Mesendoderm (in vitro differentiated cells): ENCODE measurements around the gene ARHGAP44.

Source experiments
- DNase-seq: peaks from one replicate; pipeline ENCODE4 v3.0.0; 2013
- H2AK5ac ChIP-seq: 2 replicates; pipeline ENCODE4 v1.6.1; 2013; ENCODE audit warnings: low read length, inconsistent platforms
- H2BK120ac ChIP-seq: 2 replicates; pipeline ENCODE4 v1.6.1; 2013; ENCODE audit warnings: low read depth, mild to moderate bottlenecking, low read length, moderate library complexity, mixed read lengths
- H2BK15ac ChIP-seq: replicated peaks from 2 replicates; pipeline ENCODE4 v1.6.1; 2013; ENCODE audit warnings: low read depth, mild to moderate bottlenecking, moderate library complexity
- H2BK5ac ChIP-seq: 2 replicates; pipeline ENCODE4 v1.6.1; 2013; ENCODE audit warnings: low read length, inconsistent platforms
- H3K18ac ChIP-seq: 2 replicates; pipeline ENCODE4 v1.6.1; 2013; ENCODE audit warnings: mild to moderate bottlenecking, low read length, mixed read lengths
- H3K23ac ChIP-seq: one replicate; pipeline ENCODE4 v1.6.1; 2013; ENCODE audit warnings: low read length
- H3K27ac ChIP-seq: 2 replicates; pipeline ENCODE4 v1.5.1; 2013; ENCODE audit warnings: low read depth, mild to moderate bottlenecking, inconsistent platforms, low read length, moderate library complexity
- H3K27me3 ChIP-seq: 2 replicates; pipeline ENCODE4 v1.6.1; 2013; ENCODE audit warnings: low read length, control low read depth, mild to moderate bottlenecking, inconsistent platforms; ENCODE audit not compliant: insufficient read depth, poor library complexity
- H3K36me3 ChIP-seq: 2 replicates; pipeline ENCODE4 v1.6.1; 2013; ENCODE audit warnings: low read length, inconsistent platforms; ENCODE audit not compliant: control insufficient read depth, insufficient read depth
- H3K4ac ChIP-seq: one replicate; pipeline ENCODE4 v1.6.1; 2013; ENCODE audit warnings: low read depth, mild to moderate bottlenecking, low read length, moderate library complexity
- H3K4me1 ChIP-seq: 2 replicates; pipeline ENCODE4 v1.6.1; 2013; ENCODE audit warnings: low read depth, low read length, inconsistent platforms; ENCODE audit not compliant: control insufficient read depth
- H3K4me2 ChIP-seq: 2 replicates; pipeline ENCODE4 v1.6.1; 2013; ENCODE audit warnings: low read length
- H3K4me3 ChIP-seq: 2 replicates; pipeline ENCODE4 v1.5.1; 2013; ENCODE audit warnings: mild to moderate bottlenecking, low read length
- H3K56ac ChIP-seq: one replicate; pipeline ENCODE4 v1.6.1; 2013; ENCODE audit warnings: low read length
- H3K79me1 ChIP-seq: 2 replicates; pipeline ENCODE4 v1.6.1; 2013; ENCODE audit warnings: low read length, inconsistent platforms
- H3K79me2 ChIP-seq: 2 replicates; pipeline ENCODE4 v1.6.1; 2013; ENCODE audit warnings: mild to moderate bottlenecking, low read length; ENCODE audit not compliant: control insufficient read depth, insufficient read depth
- H3K9ac ChIP-seq: 2 replicates; pipeline ENCODE4 v1.6.1; 2013; ENCODE audit warnings: low read length, inconsistent platforms
- H4K5ac ChIP-seq: one replicate; pipeline ENCODE4 v1.6.1; 2013; ENCODE audit warnings: low read length
- H4K8ac ChIP-seq: one replicate; pipeline ENCODE4 v1.6.1; 2013; ENCODE audit warnings: low read depth, mild to moderate bottlenecking, control low read depth, low read length, moderate library complexity
- WGBS: extraction: QIAGEN DNeasy Blood & Tissue Kit; methylation state at CpG from one replicate; pipeline ENCODE4 v1.1.7; 2013; ENCODE audit warnings: low lambda C conversion rate, missing lambda C conversion rate; ENCODE audit not compliant: insufficient coverage; ENCODE audit errors: extremely low coverage; 5-methylcytosine and 5-hydroxymethylcytosine counted together

Gene ARHGAP44

GRCh38 chr17:12928736-12929135, 139.4 kb downstream of the ARHGAP44 start:
- no peak overlapping the region for H3K27ac ChIP-seq
- no peak overlapping the region for H3K9ac ChIP-seq
- no peak overlapping the region for H3K4ac ChIP-seq
- H2BK15ac ChIP-seq, result no peak overlapping the region
- DNase-seq, result peak; percentile 56
- no peaks in the 10 kb centered on the region for H3K27me3 ChIP-seq
- H3K4me3 ChIP-seq, result no peak overlapping the region
- H3K36me3 ChIP-seq, result no peaks in the 10 kb centered on the region
- no peak overlapping the region for H3K4me2 ChIP-seq
- H3K79me2 ChIP-seq, result no peaks in the 10 kb centered on the region
- H3K79me1 ChIP-seq, result no peaks in the 10 kb centered on the region
- no peak overlapping the region for H2BK120ac ChIP-seq
- no peak overlapping the region for H4K8ac ChIP-seq
- no peak overlapping the region for H2BK5ac ChIP-seq
- H3K23ac ChIP-seq, result no peak overlapping the region
- no peak overlapping the region for H3K56ac ChIP-seq
- no CpG with 5 or more reads among the region's 2 CpGs for WGBS
- H3K18ac ChIP-seq, result no peak overlapping the region
- no peak overlapping the region for H2AK5ac ChIP-seq
- no peaks in the 10 kb centered on the region for H3K4me1 ChIP-seq
- no peak overlapping the region for H4K5ac ChIP-seq

- Histone ChIP-seq H3K4me2 (no peak overlapping the region), H3K36me3 (no peaks in the 10 kb centered on the region), H3K4ac (no peak overlapping the region), H3K9ac (no peak overlapping the region), H4K5ac (no peak overlapping the region), H3K18ac (no peak overlapping the region), H3K79me2 (no peaks in the 10 kb centered on the region), H3K79me1 (no peaks in the 10 kb centered on the region), H4K8ac (no peak overlapping the region), H3K27ac (no peak overlapping the region), H3K27me3 (no peaks in the 10 kb centered on the region), H3K56ac (no peak overlapping the region), H3K4me1 (no peaks in the 10 kb centered on the region), H2AK5ac (no peak overlapping the region), H3K4me3 (no peak overlapping the region), H2BK5ac (no peak overlapping the region), H3K23ac (no peak overlapping the region), H2BK15ac (no peak overlapping the region), H2BK120ac (no peak overlapping the region)
- no CpG with 5 or more reads among the region's 3 CpGs for WGBS
- DNase-seq, result no peak
Measured at GRCh38 chr17:12936501-12936900, 147.2 kb downstream of the ARHGAP44 start.

GRCh38 chr17:12940699-12941098, 151.4 kb downstream of the ARHGAP44 start:
- Histone ChIP-seq H3K36me3 (no peaks in the 10 kb centered on the region), H4K8ac (no peak overlapping the region), H4K5ac (no peak overlapping the region), H2BK120ac (no peak overlapping the region), H3K27ac (no peak overlapping the region), H2BK5ac (no peak overlapping the region), H3K18ac (no peak overlapping the region), H3K79me2 (no peaks in the 10 kb centered on the region), H3K56ac (no peak overlapping the region), H3K4me1 (no peaks in the 10 kb centered on the region), H2BK15ac (no peak overlapping the region), H3K23ac (no peak overlapping the region), H3K9ac (no peak overlapping the region), H3K4me2 (no peak overlapping the region), H2AK5ac (no peak overlapping the region), H3K79me1 (no peaks in the 10 kb centered on the region), H3K4me3 (no peak overlapping the region), H3K27me3 (no peaks in the 10 kb centered on the region), H3K4ac (no peak overlapping the region)
- no CpG with 5 or more reads among the region's 2 CpGs for WGBS
- DNase-seq, result no peak

- Histone ChIP-seq H3K27ac (no peak overlapping the region), H2AK5ac (no peak overlapping the region), H4K5ac (no peak overlapping the region), H3K79me1 (no peaks in the 10 kb centered on the region), H4K8ac (no peak overlapping the region), H3K9ac (no peak overlapping the region), H3K36me3 (no peaks in the 10 kb centered on the region), H3K56ac (no peak overlapping the region), H3K79me2 (no peaks in the 10 kb centered on the region), H3K4ac (no peak overlapping the region), H3K23ac (no peak overlapping the region), H3K4me1 (no peaks in the 10 kb centered on the region), H2BK15ac (no peak overlapping the region), H3K18ac (no peak overlapping the region), H3K4me3 (no peak overlapping the region), H3K4me2 (no peak overlapping the region), H2BK5ac (no peak overlapping the region), H3K27me3 (no peaks in the 10 kb centered on the region), H2BK120ac (no peak overlapping the region)
- no CpG with 5 or more reads among the region's 4 CpGs for WGBS
- DNase-seq, result no peak
Measured at GRCh38 chr17:12947047-12947446, 157.7 kb downstream of the ARHGAP44 start.

- Histone ChIP-seq H3K4me1 (no peaks in the 10 kb centered on the region), H3K4ac (no peak overlapping the region), H3K4me3 (no peak overlapping the region), H4K5ac (no peak overlapping the region), H2AK5ac (no peak overlapping the region), H3K27ac (no peak overlapping the region), H4K8ac (no peak overlapping the region), H3K79me1 (no peaks in the 10 kb centered on the region), H3K4me2 (no peak overlapping the region), H2BK120ac (no peak overlapping the region), H3K36me3 (peaks cover 2% of the 10 kb centered on the region), H3K56ac (no peak overlapping the region), H3K27me3 (no peaks in the 10 kb centered on the region), H2BK15ac (no peak overlapping the region), H3K23ac (no peak overlapping the region), H3K9ac (no peak overlapping the region), H3K18ac (no peak overlapping the region), H2BK5ac (no peak overlapping the region), H3K79me2 (no peaks in the 10 kb centered on the region)
- DNase-seq, result no peak
- WGBS, result no CpG with 5 or more reads among the region's 4 CpGs
Measured at GRCh38 chr17:12952012-12952411, 162.7 kb downstream of the ARHGAP44 start.

GRCh38 chr17:12953156-12953555, 163.9 kb downstream of the ARHGAP44 start:
- H3K4me1 ChIP-seq, result no peaks in the 10 kb centered on the region
- no peaks in the 10 kb centered on the region for H3K79me2 ChIP-seq
- H3K9ac ChIP-seq, result no peak overlapping the region
- no peak overlapping the region for H3K4me2 ChIP-seq
- DNase-seq, result no peak
- H2BK15ac ChIP-seq, result no peak overlapping the region
- no peak overlapping the region for H3K56ac ChIP-seq
- H2BK120ac ChIP-seq, result no peak overlapping the region
- H4K5ac ChIP-seq, result no peak overlapping the region
- H3K27me3 ChIP-seq, result no peaks in the 10 kb centered on the region
- H2AK5ac ChIP-seq, result no peak overlapping the region
- no CpG with 5 or more reads among the region's 13 CpGs for WGBS
- H3K23ac ChIP-seq, result no peak overlapping the region
- H2BK5ac ChIP-seq, result no peak overlapping the region
- H3K79me1 ChIP-seq, result no peaks in the 10 kb centered on the region
- no peak overlapping the region for H3K27ac ChIP-seq
- H3K36me3 ChIP-seq, result peaks cover 2% of the 10 kb centered on the region
- no peak overlapping the region for H3K18ac ChIP-seq
- no peak overlapping the region for H4K8ac ChIP-seq
- no peak overlapping the region for H3K4ac ChIP-seq
- H3K4me3 ChIP-seq, result no peak overlapping the region
